SU-DHL-6 (cell line): Measurements from ENCODE around the gene MAFF.

Source experiments
- EZH2phosphoT487 ChIP-seq: fragments of 200-600 bp; sonication (generic), shearing (Covaris generic); conservative IDR thresholded peaks from 2 replicates; pipeline ENCODE4 v1.6.1; 2018; ENCODE audit warnings: mild to moderate bottlenecking, antibody characterized with exemption, low read length, moderate library complexity, mixed read lengths
- TF ChIP-seq, protein P1 (sequence below): fragments of 200-600 bp; sonication (generic); IDR thresholded peaks from one replicate; pipeline ENCODE4 v1.5.1; 2017; ENCODE audit warnings: antibody characterized with exemption, mild to moderate bottlenecking, low read length, moderate library complexity; ENCODE audit not compliant: insufficient read depth, poor library complexity, severe bottlenecking

DNA sequence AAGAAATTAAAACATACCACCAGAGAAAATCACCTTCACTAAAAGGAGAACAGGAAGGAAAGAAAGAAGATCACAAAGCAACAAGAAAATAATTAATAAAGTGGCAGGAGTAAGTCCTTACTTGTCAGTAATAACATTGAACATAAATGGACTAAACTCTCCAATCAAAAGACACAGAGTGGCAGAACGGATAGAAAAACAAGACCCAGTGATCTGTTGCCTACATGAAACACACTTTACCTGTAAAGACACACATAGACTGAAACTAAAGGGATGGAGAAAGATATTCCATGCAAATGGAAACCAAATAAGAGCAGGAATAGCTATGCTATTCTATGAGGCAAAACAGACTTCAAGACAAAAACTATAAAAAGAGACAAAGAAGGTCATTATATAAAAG lies 46.1 kb upstream of the MAFF start:
- TF ChIP-seq, protein P1, sequence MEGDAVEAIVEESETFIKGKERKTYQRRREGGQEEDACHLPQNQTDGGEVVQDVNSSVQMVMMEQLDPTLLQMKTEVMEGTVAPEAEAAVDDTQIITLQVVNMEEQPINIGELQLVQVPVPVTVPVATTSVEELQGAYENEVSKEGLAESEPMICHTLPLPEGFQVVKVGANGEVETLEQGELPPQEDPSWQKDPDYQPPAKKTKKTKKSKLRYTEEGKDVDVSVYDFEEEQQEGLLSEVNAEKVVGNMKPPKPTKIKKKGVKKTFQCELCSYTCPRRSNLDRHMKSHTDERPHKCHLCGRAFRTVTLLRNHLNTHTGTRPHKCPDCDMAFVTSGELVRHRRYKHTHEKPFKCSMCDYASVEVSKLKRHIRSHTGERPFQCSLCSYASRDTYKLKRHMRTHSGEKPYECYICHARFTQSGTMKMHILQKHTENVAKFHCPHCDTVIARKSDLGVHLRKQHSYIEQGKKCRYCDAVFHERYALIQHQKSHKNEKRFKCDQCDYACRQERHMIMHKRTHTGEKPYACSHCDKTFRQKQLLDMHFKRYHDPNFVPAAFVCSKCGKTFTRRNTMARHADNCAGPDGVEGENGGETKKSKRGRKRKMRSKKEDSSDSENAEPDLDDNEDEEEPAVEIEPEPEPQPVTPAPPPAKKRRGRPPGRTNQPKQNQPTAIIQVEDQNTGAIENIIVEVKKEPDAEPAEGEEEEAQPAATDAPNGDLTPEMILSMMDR, result no peak
- TF ChIP-seq EZH2phosphoT487, result no peak
